ENCODE results near the gene TSTD2.

Gene TSTD2

DNA sequence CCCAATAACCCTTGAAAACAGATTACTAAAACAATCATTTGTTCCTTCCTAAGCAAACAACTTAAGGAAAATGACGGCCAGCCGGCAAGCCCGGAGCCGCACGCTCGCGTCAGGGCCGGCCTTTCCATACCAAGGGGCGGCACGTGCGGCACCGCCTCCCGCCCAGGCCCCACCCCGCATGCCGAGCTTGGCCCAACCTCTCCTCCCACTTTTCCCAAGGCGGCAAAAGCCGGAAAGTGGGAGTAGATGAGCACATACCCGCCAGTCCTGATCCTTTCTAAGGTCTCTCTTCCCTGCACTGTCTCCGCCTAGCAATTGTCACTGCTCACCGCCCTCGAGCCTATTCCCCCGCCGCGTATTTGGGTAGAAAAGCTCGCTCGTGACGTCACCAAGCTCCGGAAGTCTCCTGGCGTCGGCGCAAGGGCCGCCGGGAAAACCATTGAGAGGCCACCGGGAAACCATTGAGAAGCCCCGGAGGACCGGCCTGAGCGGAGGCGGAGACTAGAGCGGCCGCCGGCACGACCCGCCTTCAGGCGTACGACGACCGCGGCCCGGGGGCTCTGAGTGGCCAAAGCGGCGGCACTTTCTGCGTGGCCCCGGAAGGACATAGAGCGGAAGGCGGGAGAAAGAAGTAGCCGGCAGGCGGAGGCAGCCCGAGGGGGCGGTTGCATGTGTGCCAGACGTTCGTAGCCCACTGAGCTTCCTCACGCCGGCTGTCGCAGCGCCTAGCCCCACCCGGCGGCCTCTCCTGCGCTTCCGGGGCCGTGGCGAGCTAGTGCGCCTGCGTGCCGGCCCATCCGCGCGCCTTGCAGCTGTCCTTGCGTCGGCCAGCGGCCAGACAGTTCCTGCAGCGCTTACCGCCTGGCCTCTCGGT is at the start of gene TSTD2, which contains the start of gene NCBP1:
TSS of gene TSTD2 (minus strand) at position 384 of the 874 bp plus-strand sequence. CDS start 5,806 bp downstream, outside the sequence.
TSS of gene NCBP1 (plus strand) at position 837 of the 874 bp plus-strand sequence. CDS start 61 bp downstream, outside the sequence.
- peak; percentile 89 to 100 (median 96) for DNase-seq

DNA sequence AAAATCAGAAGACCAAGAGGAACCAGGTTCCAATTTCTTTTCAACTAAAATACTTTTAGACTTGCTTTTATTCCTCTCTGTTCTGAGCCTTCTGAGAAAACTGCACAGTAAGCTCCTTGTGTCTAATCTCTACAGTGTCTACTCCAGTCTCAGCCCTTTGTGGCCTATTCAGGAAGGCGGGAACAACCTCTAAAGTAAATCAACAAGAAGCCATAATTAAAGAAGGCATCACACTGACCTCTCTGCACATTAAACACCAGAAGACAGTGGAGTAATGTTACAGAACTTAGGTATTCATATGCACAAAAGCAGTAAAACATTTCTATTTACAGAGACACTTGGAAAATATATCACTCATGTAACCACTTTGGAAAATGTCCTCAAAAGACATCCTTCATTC is 49.1 kb upstream of the TSTD2 start:
- no peak for DNase-seq

DNA sequence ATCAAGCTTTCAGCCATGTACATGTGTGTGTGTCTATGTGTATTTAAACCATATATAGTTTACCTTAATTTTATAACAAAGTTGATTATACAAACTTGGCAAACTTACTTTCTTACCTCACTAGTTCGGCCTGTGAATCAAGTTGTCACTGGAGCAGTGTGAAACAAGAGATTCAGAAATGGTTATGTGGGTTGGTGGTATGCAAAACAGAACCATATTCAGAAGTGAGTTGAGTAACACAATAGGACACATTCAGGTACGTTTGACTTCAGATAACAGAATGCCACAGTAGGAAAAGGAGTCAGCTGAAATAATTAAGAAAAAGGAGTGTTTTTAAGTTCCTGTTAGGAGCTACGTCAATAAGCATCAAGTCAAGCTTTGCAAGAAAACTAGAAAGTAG is 42.5 kb upstream of the TSTD2 start:
- no peak for DNase-seq

DNA sequence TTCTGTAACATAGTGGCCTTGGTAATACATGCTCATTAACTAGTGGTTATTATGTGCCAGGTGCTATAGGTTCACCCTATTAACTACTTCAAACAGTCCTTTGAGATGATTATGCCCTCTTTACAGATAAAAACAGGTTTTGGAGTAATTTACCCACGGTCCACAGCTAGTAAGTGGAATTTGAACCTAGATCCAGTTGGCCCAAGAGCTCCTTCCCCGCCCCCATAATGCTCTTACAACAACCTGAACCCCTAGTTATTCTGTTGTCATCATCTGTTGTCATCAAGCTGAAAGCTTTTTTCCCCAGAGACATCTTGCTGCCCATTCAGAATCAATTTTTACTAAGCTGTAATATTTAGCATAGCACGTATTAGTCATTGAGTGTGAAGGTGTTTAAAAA is 40.8 kb upstream of the TSTD2 start:
- no peak for DNase-seq

DNA sequence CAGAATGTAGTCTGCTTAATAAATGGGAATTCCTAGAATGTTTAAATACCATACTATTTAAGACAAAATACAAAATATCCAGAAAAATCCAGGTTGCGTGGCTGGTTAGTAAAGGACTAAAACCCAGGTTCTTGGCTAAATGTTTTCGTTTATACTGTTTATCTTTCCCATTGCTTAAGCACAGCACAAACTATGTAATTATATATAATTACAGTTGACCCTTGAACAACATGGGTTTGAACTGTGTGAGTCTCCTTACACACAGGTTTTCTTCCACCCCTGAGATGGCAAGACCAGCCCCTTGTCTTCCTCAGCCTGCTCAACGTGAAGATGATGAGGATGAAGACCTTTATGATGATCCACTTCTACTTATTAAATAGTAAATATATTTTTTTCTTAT is 39.2 kb upstream of the TSTD2 start:
- no peak for DNase-seq

DNA sequence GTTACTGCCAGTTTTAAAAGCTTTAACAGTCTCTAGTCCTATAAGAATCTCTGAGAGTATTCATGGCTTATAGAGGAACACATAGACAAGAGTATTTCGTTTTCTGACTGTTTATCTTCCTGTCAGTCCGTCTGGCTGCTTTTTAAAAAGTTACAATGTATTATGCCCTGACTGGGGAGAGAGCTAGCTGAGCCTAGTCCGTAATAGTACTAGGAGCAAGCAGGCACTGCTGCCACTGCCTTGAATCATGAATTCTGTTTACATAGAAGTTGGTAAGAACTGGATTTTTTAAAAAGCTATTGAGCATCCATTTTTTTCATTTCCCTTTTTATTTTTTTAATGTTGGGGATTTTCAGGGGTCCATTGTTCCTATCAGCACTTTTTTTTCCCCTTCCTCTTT is 37.4 kb upstream of the TSTD2 start:
- DNase-seq: no peak

DNA sequence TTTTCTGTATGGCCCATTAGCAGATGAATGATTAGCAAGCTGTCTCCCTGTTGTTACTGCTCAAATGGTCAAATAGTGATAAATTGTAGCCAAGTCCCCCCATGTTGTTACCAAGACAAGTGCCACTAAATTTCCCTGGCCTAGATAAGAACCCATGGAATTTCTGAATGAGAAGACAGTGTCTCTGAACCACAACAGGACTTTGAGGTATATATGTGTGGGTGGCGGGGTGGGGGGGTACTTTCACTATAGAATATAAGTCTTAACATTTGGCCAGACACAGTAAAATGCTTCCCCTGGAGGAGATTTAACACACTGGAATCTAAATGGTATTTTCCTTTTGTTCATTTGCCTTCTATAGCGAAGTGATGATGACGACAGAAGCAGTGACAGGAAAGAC is 35.3 kb upstream of the TSTD2 start:
- no peak for DNase-seq

DNA sequence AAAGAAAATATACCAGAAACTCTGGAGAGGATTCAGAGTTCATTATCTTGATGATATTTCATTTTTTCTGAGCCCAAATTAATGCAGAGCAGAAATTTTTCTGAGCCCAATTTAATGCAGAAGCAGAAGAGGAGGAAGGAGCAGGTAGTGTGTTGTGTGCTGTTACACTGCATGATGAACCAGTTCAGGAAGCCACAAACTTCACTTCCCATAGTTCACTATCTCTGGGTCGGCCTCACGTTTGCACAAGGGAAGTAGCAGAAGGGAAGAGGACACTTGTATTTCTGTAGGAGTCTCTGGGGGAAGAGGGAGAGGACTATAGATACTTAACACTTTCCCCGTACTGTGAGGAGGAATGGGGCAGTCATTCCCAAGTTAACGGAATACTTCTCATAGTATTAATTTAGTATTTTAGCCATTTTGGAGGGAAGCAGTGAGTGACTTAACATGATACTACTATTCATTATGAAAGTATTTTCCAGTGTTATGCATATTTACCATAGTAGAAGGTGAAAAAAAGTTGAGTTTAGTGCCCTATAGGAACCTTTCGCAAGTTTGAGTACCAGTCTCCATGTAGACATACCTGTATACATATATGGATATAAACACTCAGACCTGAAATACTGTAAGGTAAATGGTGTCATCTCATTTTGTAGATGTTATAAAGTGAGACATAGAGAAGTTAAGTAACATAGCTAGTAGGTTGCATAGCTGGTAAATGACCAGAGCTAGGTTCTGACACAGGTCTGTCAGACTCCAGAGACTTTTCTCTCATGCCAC is 33.9 kb upstream of the TSTD2 start:
- DNase-seq: no peak

DNA sequence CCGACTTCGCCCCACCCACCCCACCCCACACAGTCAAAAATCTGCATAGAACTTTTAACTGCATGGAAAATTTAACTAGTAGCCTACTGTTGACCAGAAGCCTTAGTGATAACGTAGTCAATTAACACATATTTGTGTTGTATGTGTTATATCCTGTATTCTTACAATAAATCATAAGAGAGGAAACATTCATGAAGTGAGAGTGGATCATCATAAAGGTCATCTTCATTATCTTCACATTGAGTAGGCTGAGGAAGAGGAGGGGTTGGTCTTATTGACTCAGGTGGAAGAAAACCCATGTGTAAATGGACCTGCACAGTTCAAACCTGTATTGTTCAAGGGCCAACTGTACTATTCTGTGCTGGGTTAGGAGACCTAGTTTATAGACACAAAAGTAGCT is 32.6 kb upstream of the TSTD2 start:
- no peak for DNase-seq

DNA sequence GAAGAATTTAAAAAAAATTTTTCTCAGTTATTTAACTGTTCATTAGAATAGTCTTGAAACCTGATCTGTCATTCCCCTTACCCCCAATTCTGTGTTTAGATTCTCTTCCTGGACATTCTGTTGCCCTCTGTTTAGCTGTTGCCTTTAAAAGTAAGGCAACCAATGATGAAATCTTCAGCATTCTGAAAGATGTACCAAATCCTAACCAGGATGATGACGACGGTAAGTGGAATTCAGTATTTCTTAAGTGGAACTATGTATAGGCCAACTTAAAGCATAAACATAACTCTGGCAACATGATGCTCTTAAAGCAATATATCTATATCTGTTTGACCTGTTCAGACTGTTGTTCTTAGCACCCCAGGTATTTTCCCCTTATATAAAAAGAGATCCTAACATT is 27.7 kb upstream of the TSTD2 start:
- DNase-seq: no peak

DNA sequence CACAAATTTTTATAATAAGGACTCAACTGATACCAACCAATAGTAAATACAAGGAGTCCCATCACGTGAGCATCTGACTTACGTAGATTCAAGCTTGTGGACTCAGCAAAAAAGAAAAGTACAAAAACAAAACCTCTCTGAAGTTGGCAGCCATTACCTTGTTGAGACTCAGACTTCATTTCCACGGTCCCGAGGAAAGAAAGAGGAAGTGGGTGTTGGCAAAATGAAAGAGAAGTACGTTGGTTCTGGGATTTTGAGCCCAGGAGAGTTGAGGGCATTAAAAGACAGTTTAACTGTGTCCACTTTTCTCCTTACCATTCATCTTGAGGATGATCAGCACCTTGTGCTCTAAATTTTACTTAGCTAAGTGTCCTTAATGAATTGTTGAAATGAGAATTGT is 27.2 kb upstream of the TSTD2 start:
- no peak for DNase-seq

DNA sequence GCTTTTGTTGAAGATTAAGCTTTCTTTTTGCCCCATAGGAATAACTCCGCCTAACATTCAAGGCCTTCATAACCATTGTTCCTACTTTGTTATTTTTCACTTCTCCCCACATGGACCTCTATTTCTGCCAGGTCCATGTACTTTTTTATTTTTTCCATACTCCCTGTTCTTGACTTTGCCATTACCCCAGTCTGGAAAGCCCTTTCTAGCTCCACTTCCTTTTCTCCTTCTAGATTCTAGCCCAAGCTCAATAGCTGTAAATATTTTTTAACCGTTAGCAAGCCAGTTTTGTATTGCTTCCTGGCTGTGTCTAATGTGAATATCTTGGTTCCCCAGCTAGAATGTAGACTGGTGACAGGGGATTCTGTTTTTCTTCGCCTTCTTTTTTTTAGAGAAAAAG is 26.6 kb upstream of the TSTD2 start:
- no peak for DNase-seq

DNA sequence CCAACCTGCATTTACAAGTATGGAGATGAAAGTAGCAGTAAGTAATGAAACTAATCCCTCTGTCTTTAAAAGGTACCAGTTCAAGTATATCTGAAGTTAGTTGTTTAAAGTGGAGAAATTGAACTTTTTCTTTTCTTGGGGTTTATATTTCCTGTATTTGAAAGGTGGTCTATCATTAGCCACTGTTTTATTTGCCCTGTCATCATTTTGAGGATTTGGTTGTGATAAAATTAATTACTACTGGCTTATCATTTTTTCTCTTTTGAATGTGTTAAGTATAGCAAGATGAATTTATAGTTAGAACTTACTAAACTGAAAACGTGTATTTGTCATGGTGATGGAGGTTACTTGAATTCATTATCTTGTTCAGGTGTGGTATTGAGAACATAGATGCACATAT is 25.5 kb upstream of the TSTD2 start:
- no peak for DNase-seq

DNA sequence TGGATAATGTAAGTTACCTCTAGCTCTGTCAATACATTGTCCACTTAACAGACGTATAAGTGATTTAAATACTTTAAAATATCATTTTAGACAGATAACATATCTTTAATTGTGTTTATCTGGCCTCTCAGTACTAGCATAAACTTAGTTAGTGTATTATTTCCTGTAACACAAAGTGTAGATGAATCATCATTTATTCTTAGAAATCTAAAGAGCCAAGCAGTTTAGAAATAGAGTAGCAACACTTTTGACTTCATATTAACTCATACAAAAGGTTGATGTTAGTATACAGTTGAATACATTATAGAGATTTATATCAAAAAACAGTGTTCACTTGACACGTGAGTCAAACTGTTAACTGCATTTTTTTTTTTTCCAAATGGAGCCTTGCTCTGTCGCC is 18.5 kb upstream of the TSTD2 start:
- no peak for DNase-seq

DNA sequence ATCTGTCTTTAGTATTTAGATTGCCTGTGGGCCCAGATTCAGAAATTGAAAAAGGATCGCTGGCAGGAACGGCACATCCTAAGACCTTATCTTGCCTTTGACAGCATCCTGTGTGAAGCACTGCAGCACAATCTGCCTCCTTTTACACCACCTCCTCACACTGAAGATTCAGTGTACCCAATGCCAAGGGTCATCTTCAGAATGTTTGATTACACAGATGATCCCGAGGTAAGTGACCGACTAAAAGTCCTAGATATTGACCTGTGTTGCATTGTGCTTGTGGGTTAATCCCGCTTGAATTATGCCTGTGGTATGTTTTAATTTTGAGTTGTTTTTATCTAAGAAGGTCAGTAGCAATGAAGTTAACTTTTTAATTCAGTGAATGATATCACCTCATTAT is 14.8 kb upstream of the TSTD2 start:
- no peak for DNase-seq

DNA sequence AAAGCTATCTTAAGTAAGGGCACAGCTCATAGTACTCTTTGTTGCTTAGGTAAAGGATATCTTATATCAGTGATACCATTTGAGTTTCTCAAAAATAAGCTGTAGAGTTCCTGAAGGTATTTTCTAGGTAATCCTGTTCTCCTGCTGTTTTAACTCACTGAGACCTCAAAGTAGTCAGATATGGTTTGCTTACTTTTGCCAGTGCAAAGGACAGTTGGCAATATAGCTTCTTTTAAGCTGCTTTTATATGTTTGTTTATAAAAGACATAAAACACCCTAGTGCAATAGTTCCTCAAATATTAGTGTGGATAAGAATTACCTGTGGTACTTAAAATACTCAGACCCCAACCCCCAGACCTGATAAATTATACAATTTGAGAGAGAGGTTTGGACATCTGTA is 12.6 kb upstream of the TSTD2 start:
- DNase-seq: no peak

DNA sequence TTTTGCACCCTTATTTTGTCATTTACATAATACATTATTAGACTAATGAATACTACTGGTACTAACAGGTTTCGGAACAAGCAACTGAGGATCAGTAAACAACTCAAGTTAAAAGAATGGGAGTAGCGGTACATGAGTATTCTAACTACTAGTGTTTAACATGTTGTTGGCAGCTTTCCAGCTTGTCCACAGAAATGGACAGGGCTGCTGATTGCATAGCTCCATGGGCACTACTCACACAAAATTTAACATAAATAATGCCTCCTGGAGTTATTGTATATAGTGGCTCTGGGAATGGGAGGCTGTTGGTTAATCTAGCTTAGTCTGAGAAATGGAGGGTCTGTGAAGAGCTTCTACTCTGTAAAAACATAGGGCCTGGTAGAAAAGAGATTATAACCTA is 7.2 kb upstream of the TSTD2 start:
- no peak for DNase-seq

DNA sequence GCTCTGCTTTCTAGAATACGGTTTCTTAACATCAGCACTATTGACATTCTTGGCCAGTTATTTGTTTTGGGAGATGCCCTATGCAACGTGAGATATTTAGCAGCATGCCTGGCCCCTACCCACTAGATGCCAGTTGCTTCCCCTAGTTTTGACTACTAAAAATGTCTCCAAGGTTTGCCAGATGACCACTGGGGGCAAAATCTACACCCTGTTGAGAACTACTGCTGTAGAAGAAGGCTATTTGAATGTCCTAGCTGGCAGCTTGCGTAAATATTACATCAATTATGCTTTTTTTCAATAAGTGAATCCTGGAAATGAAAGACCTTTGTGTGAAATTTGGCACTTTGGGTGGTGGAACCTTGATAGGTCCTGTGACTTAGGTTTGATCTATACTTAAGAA is 5.5 kb upstream of the TSTD2 start:
- no peak for DNase-seq

DNA sequence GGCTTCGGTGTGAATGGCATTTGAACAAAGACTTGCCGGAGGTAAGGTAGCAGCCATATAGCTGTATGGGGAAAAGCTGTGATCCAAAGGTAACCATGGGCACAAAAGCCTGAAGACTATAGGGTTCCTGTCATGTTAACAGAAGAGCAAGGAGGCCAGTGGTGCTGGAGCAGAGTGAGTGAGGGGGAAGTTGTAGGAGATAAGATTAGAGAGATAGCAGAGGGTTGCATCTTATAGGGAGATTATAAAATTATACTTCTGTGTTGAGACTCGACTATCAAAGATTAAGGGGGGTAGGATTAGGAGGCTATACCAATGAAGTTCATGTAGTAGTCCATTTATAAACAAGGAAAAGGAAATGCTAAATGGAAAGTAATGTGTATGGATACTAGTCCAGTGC is 3.7 kb upstream of the TSTD2 start:
- DNase-seq: no peak

DNA sequence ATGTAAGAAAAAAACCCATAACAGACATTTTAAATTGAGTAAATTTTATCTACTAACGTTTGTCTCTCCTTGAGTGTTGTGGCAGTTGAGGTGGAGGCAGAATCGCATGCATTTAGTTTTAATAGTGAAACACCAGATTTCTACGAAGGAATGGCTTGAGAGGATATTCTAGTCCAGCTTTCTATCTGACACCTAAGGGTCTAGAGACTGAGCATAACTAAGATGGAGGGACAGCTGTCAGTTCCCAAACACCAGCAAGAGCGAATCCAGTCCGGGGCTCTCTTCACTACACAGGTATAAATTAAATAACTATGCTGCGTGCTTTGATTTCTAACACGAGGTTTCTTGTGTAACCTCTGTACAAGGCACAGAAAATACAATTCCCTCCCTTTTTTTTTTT is 1.9 kb upstream of the TSTD2 start:
- no peak for DNase-seq

DNA sequence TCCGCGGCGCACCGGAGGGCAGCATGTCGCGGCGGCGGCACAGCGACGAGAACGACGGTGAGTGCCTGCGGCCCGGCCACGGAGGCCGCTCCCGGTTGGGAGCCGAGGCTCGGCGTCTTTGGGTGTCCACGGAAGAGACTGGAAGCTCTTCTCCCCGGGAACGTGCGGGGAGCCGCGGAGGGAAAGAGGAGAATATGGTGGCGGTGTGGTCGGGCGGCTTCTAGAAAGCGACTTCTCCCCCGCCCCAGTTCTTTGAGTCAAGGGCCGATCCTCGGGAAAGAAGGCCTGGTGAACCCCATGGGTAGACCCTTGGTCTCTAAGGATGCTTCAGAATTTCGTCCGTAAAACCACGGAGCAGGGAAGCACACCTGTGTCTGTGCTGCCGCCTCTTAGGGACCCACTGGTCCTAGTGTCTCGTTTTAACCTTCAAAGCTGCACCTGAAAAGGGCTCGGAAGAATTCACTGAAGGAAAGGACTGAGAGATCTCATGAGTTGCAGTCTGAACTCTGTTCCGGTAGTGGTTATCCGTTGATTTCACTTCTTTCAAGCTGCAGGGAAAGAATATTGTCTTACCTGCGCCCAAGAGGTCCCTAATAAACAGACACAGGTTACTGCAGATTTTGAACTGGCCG is 807 bp upstream of the TSTD2 start:
- DNase-seq: peak in 1 of 14 donors; percentile 52

DNA sequence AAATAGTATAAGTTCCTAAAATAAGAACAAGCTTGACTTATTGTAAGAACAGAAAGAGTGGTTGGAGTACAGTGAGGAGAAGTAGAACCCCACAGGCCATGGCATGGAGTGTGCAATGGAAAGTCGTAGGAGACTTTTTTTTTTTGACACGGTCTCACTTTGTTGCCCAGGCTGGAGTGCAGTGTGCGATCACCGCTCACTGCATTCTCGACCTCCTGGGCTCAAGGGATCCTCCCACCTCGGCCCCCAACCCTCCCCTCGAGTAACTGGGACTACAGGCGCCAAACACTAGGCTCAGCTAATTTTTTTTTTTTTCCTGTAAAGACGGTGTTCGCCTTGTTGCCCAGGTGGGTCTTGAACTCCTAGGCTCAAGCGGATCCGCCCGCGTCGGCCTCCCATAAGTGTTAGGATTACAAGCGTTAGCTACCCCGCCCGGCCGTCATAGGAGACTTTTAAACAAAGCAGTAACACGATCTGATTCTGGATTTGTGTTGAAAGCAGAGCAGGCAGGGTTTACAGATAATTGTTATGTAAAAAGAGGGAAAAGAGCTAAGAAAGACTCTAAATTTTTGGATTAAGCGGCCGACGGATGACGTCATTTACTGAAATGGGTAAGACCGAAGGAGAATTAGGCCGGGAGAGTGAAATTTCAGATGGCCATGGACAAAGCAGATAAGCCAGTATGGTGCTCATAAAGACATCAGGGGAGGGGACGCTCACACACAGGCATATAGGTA is 752 bp downstream of the TSTD2 start:
- peak in 1 of 14 donors; percentile 49 for DNase-seq

DNA sequence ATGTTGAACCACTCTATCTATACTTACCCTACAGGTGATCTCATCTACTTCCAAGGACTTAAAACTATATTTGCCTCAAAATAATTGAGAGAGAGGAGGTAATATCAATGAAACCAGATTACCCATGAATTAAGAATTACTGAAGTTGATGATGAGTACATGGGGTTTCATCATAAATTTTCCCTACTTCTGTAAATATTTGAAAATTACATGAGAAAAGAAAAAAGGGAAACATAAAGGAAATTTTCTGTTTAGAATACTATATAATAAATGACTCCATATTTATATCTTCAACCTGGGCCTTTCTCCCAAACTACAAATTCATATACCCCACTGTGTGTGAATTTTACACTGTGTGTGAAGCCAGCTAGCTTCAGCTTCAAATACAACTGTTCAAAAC is 2.6 kb downstream of the TSTD2 start:
- no peak for DNase-seq
